ENCODE results near the gene KCNMB1. TPM values are rescaled to one million over a fixed set of nuclear protein-coding genes. Genes with fewer than 3 reads are reported as not detected.

Gene KCNMB1
- total RNA-seq, 2 donors from 2014 or later, result not detected

- Mint-ChIP-seq H3K36me3 (no peaks in the 10 kb centered on the region), H3K4me1 (ENCODE audit: low read depth in 2 of 2) (peaks cover 2% of the 10 kb centered on the region in 2 donors), H3K27ac (no peak overlapping the region), H3K4me3 (no peak overlapping the region), H3K27me3 (peaks cover 14 to 18% of the 10 kb centered on the region in 2 donors), H3K9me3 (no peaks in the 10 kb centered on the region)
- no peak for ATAC-seq
- DNase-seq (ENCODE audit: low spot score), result no peak
Observed at GRCh38 chr5:170425731-170426130, 36.6 kb upstream of the KCNMB1 start.

- Mint-ChIP-seq H3K36me3 (no peaks in the 10 kb centered on the region), H3K4me1 (ENCODE audit: low read depth in 2 of 2) (peaks cover 3 to 5% of the 10 kb centered on the region in 2 donors), H3K27me3 (peaks cover 12 to 24% of the 10 kb centered on the region in 2 donors), H3K27ac (no peak overlapping the region), H3K9me3 (no peaks in the 10 kb centered on the region), H3K4me3 (no peak overlapping the region)
- DNase-seq (ENCODE audit: low spot score) (no peak), ATAC-seq (no peak)
Observed at GRCh38 chr5:170424629-170425028, 35.5 kb upstream of the KCNMB1 start.

GRCh38 chr5:170423692-170424091 is 34.5 kb upstream of the KCNMB1 start:
- H3K4me1 Mint-ChIP-seq (ENCODE audit: low read depth in 2 of 2), result peaks cover 3 to 5% of the 10 kb centered on the region in 2 donors
- no peaks in the 10 kb centered on the region for H3K9me3 Mint-ChIP-seq
- H3K27me3 Mint-ChIP-seq, result peaks cover 14 to 30% of the 10 kb centered on the region in 2 donors
- H3K27ac Mint-ChIP-seq, result no peak overlapping the region
- no peak overlapping the region for H3K4me3 Mint-ChIP-seq
- ATAC-seq (no peak), DNase-seq (ENCODE audit: low spot score) (no peak)
- H3K36me3 Mint-ChIP-seq, result no peaks in the 10 kb centered on the region

GRCh38 chr5:170421826-170422225 is 32.7 kb upstream of the KCNMB1 start:
- Mint-ChIP-seq H3K4me1 (ENCODE audit: low read depth in 2 of 2) (peaks cover 3 to 5% of the 10 kb centered on the region in 2 donors), H3K27me3 (peaks cover 19 to 25% of the 10 kb centered on the region in 2 donors), H3K36me3 (no peaks in the 10 kb centered on the region), H3K27ac (no peak overlapping the region), H3K9me3 (no peaks in the 10 kb centered on the region), H3K4me3 (no peak overlapping the region)
- DNase-seq (ENCODE audit: low spot score) (no peak), ATAC-seq (no peak)

- Mint-ChIP-seq H3K9me3 (no peaks in the 10 kb centered on the region), H3K4me3 (no peak overlapping the region), H3K36me3 (no peaks in the 10 kb centered on the region), H3K4me1 (ENCODE audit: low read depth in 2 of 2) (peaks cover 3 to 5% of the 10 kb centered on the region in 2 donors), H3K27ac (no peak overlapping the region), H3K27me3 (peaks cover 19 to 25% of the 10 kb centered on the region in 2 donors)
- DNase-seq (ENCODE audit: low spot score) (no peak), ATAC-seq (peak; percentile 56 to 61)
Observed at GRCh38 chr5:170420806-170421412, 31.7 kb upstream of the KCNMB1 start.

GRCh38 chr5:170419643-170420042 is 30.5 kb upstream of the KCNMB1 start:
- Mint-ChIP-seq H3K27ac (no peak overlapping the region), H3K4me1 (ENCODE audit: low read depth in 2 of 2) (peaks cover 3 to 5% of the 10 kb centered on the region in 2 donors), H3K4me3 (no peak overlapping the region), H3K36me3 (no peaks in the 10 kb centered on the region), H3K9me3 (no peaks in the 10 kb centered on the region), H3K27me3 (peaks cover 19 to 25% of the 10 kb centered on the region in 2 donors)
- DNase-seq (ENCODE audit: low spot score) (no peak), ATAC-seq (no peak)

- no peaks in the 10 kb centered on the region for H3K9me3 Mint-ChIP-seq
- no peak for ATAC-seq
- no peaks in the 10 kb centered on the region for H3K36me3 Mint-ChIP-seq
- peaks cover 3 to 5% of the 10 kb centered on the region in 2 donors for H3K4me1 Mint-ChIP-seq (ENCODE audit: low read depth in 2 of 2)
- no peak overlapping the region for H3K27ac Mint-ChIP-seq
- H3K4me3 Mint-ChIP-seq, result no peak overlapping the region
- H3K27me3 Mint-ChIP-seq, result peaks cover 19 to 25% of the 10 kb centered on the region in 2 donors
- no peak for DNase-seq (ENCODE audit: low spot score)
Observed at GRCh38 chr5:170418736-170419135, 29.6 kb upstream of the KCNMB1 start.

GRCh38 chr5:170416526-170416925 is 27.4 kb upstream of the KCNMB1 start:
- Mint-ChIP-seq H3K4me1 (ENCODE audit: low read depth in 2 of 2) (peaks cover 3 to 5% of the 10 kb centered on the region in 2 donors), H3K4me3 (no peak overlapping the region), H3K27me3 (peaks cover 12 to 18% of the 10 kb centered on the region in 2 donors), H3K27ac (no peak overlapping the region), H3K9me3 (no peaks in the 10 kb centered on the region), H3K36me3 (no peaks in the 10 kb centered on the region)
- DNase-seq (ENCODE audit: low spot score) (no peak), ATAC-seq (no peak)

- no peaks in the 10 kb centered on the region for H3K4me1 Mint-ChIP-seq (ENCODE audit: low read depth in 2 of 2)
Observed at GRCh38 chr5:170414786-170415185, 25.6 kb upstream of the KCNMB1 start.

GRCh38 chr5:170413897-170414296 is 24.7 kb upstream of the KCNMB1 start:
- Mint-ChIP-seq H3K4me3 (no peak overlapping the region), H3K36me3 (no peaks in the 10 kb centered on the region), H3K27me3 (peaks cover 5 to 6% of the 10 kb centered on the region in 2 donors), H3K4me1 (ENCODE audit: low read depth in 2 of 2) (no peaks in the 10 kb centered on the region), H3K27ac (no peak overlapping the region), H3K9me3 (no peaks in the 10 kb centered on the region)
- DNase-seq (ENCODE audit: low spot score) (no peak), ATAC-seq (no peak)

More at GRCh38 chr5:170414786-170415185, 25.6 kb upstream of the KCNMB1 start:
- no peak overlapping the region for H3K4me3 Mint-ChIP-seq
- H3K36me3 Mint-ChIP-seq, result no peaks in the 10 kb centered on the region
- DNase-seq (ENCODE audit: low spot score) (no peak), ATAC-seq (no peak)
- H3K9me3 Mint-ChIP-seq, result no peaks in the 10 kb centered on the region
- H3K27me3 Mint-ChIP-seq, result peaks cover 8 to 9% of the 10 kb centered on the region in 2 donors
- no peak overlapping the region for H3K27ac Mint-ChIP-seq

- peaks cover 0 to 3% of the 10 kb centered on the region in 2 donors for H3K27me3 Mint-ChIP-seq
Observed at GRCh38 chr5:170411100-170411499, 21.9 kb upstream of the KCNMB1 start.

GRCh38 chr5:170410401-170410800 is 21.2 kb upstream of the KCNMB1 start:
- H3K27ac Mint-ChIP-seq, result no peak overlapping the region
- ATAC-seq (no peak), DNase-seq (ENCODE audit: low spot score) (no peak)
- H3K27me3 Mint-ChIP-seq, result peaks cover 0 to 3% of the 10 kb centered on the region in 2 donors
- no peaks in the 10 kb centered on the region for H3K36me3 Mint-ChIP-seq
- H3K4me3 Mint-ChIP-seq, result no peak overlapping the region
- H3K4me1 Mint-ChIP-seq (ENCODE audit: low read depth in 2 of 2), result no peaks in the 10 kb centered on the region
- H3K9me3 Mint-ChIP-seq, result no peaks in the 10 kb centered on the region

More at GRCh38 chr5:170411100-170411499, 21.9 kb upstream of the KCNMB1 start:
- peak in 1 of 2 donors; percentile 25 for ATAC-seq
- H3K4me3 Mint-ChIP-seq, result no peak overlapping the region
- H3K36me3 Mint-ChIP-seq, result no peaks in the 10 kb centered on the region
- DNase-seq (ENCODE audit: low spot score), result no peak
- H3K27ac Mint-ChIP-seq, result no peak overlapping the region
- no peaks in the 10 kb centered on the region for H3K9me3 Mint-ChIP-seq
- H3K4me1 Mint-ChIP-seq (ENCODE audit: low read depth in 2 of 2), result no peaks in the 10 kb centered on the region

- H3K27me3 Mint-ChIP-seq, result peaks cover 0 to 3% of the 10 kb centered on the region in 2 donors
- no peak overlapping the region for H3K4me3 Mint-ChIP-seq
- no peaks in the 10 kb centered on the region for H3K9me3 Mint-ChIP-seq
- no peak overlapping the region for H3K27ac Mint-ChIP-seq
- no peaks in the 10 kb centered on the region for H3K36me3 Mint-ChIP-seq
- DNase-seq (ENCODE audit: low spot score) (no peak), ATAC-seq (no peak)
- no peaks in the 10 kb centered on the region for H3K4me1 Mint-ChIP-seq (ENCODE audit: low read depth in 2 of 2)
Observed at GRCh38 chr5:170408877-170409660, 19.9 kb upstream of the KCNMB1 start.

- Mint-ChIP-seq H3K27ac (no peak overlapping the region), H3K4me1 (ENCODE audit: low read depth in 2 of 2) (no peaks in the 10 kb centered on the region), H3K9me3 (no peaks in the 10 kb centered on the region), H3K27me3 (peaks cover 0 to 3% of the 10 kb centered on the region in 2 donors), H3K36me3 (no peaks in the 10 kb centered on the region), H3K4me3 (no peak overlapping the region)
- ATAC-seq, result no peak
- DNase-seq (ENCODE audit: low spot score), result no peak
Observed at GRCh38 chr5:170408226-170408625, 19.1 kb upstream of the KCNMB1 start.
